SHP77 (cell line): ENCODE results near the gene IRF3.
A peak's percentile ranks its signal among the peaks of the same experiment; 100 is the strongest.

Experiments used
- DNase-seq, 2 experiments: peaks; one replicate each; lab custom pipeline; 2025; lab: John Stamatoyannopoulos, UW

The IRF3 gene, protein sequence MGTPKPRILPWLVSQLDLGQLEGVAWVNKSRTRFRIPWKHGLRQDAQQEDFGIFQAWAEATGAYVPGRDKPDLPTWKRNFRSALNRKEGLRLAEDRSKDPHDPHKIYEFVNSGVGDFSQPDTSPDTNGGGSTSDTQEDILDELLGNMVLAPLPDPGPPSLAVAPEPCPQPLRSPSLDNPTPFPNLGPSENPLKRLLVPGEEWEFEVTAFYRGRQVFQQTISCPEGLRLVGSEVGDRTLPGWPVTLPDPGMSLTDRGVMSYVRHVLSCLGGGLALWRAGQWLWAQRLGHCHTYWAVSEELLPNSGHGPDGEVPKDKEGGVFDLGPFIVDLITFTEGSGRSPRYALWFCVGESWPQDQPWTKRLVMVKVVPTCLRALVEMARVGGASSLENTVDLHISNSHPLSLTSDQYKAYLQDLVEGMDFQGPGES

GRCh38 chr19:49665351-49666119 is at the start of gene IRF3, which contains the start of gene BCL2L12:
Gene IRF3 (minus strand): TSS chr19:49665857. CDS start chr19:49664838, 1,019 bp downstream.
Gene BCL2L12 (plus strand): TSS chr19:49665933. CDS start chr19:49666693, 760 bp downstream.
- peak; percentile 74 to 87 for DNase-seq

DNA sequence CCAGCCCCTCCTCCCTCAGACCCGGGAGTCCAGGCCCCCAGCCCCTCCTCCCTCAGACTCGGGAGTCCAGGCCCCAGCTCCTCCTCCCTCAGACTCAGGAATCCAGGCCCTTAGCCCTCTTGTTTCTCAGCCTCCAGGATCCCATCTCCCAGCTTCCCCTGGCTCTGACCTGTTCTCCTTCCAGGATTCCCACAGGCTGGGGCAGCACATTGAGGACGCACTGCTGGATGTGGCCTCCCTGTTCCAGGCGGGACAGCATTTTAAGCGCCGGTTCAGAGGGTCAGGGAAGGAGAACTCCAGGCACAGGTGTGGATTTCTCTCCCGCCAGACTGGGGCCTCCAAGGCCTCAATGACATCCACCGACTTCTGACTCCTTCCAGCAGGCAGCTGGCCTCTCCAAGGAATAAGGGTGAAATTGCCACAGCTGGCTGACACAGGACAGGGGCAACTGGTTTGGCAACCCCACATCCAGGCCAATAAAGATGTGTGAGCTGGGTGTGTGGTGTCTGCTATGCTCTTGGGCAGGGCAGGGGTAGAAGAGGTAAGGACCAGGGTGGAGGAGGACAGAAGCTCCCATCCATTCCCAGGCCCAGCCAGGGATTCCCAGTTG is 47.7 kb upstream of the IRF3 start:
- DNase-seq: no peak

DNA sequence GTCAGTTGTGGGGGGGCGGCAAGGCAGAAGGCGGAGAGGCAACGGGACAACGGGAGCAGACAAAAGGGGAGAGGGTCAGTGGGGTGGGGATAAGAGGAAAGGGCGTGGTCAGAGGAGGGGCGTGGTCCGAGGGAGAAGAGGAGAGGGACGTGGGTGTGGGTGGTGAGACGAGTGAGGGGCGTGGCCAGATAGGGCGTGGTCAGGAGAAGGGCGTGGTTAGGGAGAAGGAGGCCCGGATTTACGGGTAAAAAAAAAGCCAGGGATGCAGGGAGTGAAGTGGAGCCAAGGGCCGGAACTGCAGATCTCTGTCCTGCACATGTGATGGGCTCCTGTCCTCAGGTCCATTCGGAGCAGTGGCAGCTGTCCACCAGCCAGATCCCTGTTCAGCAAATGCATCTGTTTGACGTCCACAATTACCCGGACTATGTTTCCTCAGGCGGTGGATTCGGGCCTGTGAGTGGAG is 46.8 kb upstream of the IRF3 start:
- no peak for DNase-seq

DNA sequence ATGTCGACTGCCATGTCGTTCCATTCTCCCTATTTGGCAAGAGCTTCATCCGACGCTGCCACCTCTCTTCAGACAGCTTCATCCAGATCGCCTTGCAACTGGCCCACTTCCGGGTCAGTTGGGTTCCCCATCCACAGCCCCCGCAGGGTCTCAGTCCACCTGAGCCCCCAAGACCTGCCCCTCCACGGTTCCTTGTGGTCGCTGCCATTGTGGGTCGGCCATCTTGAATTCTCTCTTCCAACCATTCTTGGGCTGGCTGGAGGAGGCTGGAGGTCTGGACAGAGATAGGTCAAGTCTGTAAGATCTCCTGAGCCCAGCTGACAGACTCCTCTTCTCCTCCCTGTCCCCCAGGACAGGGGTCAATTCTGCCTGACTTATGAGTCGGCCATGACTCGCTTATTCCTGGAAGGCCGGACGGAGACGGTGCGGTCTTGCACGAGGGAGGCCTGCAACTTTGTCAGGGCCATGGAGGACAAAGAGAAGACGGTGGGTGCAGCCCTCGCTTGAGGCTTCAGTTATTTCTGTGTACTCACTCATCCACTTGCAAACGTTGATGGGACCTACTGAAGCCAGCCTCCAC is 44.8 kb upstream of the IRF3 start:
- no peak for DNase-seq

DNA sequence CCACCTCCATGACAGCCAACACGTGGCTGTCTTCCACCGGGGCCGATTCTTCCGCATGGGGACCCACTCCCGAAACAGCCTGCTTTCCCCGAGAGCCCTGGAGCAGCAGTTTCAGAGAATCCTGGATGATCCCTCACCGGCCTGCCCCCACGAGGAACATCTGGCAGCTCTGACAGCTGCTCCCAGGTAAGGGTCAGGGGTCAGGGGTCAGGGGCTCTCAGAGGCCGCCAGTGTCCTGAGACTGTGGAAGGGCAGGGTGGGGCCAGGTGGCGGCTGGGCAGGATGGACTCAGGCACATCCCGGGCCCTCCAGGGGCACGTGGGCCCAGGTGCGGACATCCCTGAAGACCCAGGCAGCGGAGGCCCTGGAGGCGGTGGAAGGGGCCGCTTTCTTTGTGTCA is 40.3 kb upstream of the IRF3 start:
- DNase-seq: no peak

- DNase-seq: no peak
These were observed 39.4 kb upstream of the IRF3 start for GRCh38 chr19:49704888-49705642.

DNA sequence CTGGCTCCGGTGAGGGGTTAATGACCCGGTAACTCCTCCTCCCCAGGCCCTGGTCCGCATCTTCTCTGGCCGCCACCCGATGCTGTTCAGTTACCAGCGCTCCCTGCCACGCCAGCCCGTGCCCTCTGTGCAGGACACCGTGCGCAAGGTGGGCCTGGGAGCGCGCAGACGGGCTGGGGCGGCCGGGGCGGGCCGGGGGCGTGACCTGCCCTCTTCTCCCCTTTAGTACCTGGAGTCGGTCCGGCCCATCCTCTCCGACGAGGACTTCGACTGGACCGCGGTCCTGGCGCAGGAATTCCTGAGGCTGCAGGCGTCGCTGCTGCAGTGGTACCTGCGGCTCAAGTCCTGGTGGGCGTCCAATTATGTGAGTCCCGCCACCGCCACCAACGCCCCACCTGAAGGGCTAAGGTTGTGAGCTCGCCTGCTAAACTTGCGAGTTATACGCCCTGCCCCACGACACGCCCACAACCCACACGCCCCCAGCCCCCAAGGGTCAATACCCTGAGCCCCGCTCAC is 35.7 kb upstream of the IRF3 start:
- DNase-seq: no peak

GRCh38 chr19:49700563-49700962 is 34.9 kb upstream of the IRF3 start:
- DNase-seq: no peak

DNA sequence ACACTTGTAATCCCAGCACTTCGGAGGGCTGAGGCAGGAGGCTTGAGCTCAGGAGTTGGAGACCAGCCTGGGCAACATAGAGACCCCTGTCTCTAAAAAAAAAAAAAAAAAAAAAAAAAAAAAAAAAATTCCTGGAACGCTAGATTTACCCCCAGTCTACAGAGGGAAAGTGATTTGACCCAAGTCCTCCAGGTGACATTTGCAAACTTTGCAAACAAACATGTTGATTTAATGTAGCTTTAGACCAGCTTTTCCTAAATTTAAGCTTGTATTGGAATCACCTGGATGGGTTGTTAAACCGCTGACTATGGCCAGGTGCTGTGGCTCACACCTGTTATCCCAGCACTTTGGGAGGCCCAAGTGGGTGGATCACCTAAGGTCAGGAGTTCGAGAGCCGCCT is 33.7 kb upstream of the IRF3 start:
- no peak for DNase-seq

- DNase-seq: no peak
These were observed 31.2 kb upstream of the IRF3 start for GRCh38 chr19:49696865-49697264.

GRCh38 chr19:49696115-49696514 is 30.5 kb upstream of the IRF3 start:
- no peak for DNase-seq

DNA sequence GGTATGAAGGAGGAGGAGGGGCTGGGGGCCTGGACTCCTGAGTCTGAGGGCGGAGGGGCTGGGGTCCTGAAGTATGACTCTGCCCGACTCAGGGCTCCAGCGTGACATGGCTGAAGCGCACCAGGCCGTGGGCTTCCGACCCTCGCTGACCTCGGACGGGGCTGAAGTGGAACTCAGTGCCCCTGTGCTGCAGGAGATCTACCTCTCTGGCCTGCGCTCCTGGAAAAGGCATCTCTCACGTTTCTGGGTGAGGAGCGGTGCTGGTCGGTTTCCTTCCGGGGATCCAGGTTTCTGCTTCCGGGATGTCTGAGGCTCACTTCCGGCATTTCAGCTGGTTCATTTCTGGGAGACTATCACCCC is 26.5 kb upstream of the IRF3 start:
- DNase-seq: peak in 1 of 2 experiments; percentile 52

DNA sequence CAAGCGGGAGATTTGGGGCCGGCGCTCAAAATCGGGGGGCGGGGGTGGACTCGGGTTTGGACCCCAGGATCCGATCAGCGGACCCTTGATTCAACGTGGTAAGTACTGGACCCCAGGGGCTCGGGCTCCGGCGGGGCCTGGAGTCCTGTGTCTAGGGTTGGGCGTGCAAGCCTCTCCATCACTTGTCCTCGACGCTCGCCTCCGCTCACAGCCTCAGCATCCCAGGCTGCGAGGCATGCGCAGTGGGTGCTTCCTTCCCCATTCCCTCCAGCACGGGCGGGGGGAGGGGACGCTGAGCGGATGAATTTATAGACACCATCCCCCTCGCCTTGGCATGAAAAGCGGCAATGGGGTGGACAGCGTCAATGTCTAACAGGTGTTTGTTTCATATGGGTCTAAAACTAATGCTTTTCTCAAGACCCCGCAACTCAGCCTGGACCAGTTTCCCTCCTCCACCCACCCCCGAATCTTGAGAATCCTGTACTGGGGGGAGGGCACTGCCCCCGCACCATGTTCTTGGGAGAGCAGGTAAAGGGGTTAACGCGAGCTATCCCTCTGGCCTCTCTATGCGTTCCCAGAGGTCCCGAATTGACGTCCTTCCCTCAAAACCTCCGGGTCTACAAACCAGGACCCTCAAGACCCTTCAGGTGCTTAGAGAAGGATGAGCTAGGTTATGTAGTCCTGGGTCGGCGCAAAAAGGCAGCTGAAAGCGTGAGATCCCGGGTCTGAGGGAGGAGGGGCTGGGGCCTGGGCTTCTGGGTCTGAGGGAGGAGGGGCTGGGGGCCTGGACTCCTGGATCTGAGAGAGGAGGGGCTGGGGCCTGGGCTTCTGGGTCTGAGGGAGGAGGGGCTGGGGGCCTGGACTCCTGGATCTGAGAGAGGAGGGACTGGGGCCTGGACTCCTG is 25.8 kb upstream of the IRF3 start:
- DNase-seq: peak; percentile 88 to 93

GRCh38 chr19:49690656-49691242 is 25.1 kb upstream of the IRF3 start, which contains the start of gene CPT1C:
Gene CPT1C (plus strand): TSS chr19:49691116. CDS start chr19:49692253, 1,137 bp downstream.
- DNase-seq: peak; percentile 90 to 93

DNA sequence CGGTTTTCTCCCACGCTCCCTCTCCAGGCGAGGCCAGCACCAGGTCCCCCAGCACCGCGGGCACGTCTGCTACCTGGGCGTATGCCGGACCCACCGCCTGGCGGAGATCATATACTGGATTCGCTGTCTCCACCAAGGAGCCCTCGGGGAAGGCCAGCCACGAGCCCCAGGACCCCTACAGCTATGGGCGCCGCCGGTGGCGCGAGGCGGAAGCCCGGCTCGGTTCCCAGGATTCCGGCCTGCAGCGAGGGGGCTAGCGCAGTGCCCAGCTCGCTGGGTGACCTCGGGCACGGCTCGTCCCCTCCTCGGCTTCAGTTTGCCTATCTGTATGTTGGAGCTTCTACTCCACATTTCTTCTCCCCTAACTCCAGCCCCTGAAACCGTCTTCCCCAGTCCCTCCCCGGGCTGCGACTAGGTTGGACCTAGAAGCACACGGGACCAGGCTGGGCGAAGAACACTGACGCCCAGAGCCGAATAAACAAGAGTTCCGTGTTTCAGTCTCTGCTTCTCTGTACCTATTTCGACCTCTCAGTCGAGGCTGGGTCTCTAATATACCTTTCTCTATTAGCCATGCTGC is 24.5 kb upstream of the IRF3 start:
- DNase-seq: no peak

GRCh38 chr19:49689133-49690078 is 23.7 kb upstream of the IRF3 start, which contains the start of gene ADM5:
Gene ADM5 (plus strand): TSS chr19:49689594. CDS start chr19:49689838, 244 bp downstream.
- DNase-seq: peak; percentile 47 to 75

GRCh38 chr19:49688531-49689132 is 23.0 kb upstream of the IRF3 start:
- DNase-seq: no peak
